ENCODE measurements around the gene ANKRD27. TPM values are rescaled to one million over a fixed set of nuclear protein-coding genes. Genes with fewer than 3 reads are reported as not detected.

The ANKRD27 gene
- total and polyA plus RNA-seq, 2 experiments from 2014 or later, result 24.3 to 32.6 TPM

DNA sequence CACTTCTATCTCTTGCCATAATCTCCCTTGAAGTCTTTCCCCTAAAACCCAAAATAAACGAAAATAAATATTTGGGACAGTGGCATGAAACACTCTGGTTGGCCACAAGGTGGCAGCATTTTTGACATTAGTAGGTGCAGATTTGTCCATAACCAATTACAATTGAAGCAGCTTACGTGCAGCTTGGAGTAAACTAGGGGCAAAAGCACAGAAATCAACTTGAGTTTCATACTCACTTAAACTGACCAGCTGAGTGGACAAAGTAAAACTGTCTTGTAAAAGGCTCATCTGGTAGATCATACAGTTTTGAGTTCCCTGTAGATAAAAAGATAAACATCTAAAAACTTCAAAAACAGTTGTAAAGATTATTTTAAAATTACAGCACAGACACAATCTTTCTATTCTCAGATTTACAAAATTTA lies 75.2 kb downstream of the ANKRD27 start:
- Histone ChIP-seq H3K79me2 (no peaks in the 10 kb centered on the region), H3K9me2 (replicated peaks; ENCODE audit: insufficient read depth) (no peaks in the 10 kb centered on the region), H3K4me3 (no peak overlapping the region), H4K20me1 (ENCODE audit: insufficient read depth, poor library complexity, severe bottlenecking) (no peaks in the 10 kb centered on the region), H3K36me3 (replicated peaks; ENCODE audit: insufficient read depth, low read depth) (no peaks in the 10 kb centered on the region), H3K4me2 (no peak overlapping the region), H3K9me3 (ENCODE audit: low read depth) (no peaks in the 10 kb centered on the region), H3K27ac (no peak overlapping the region), H2AFZ (no peak overlapping the region), H3K4me1 (ENCODE audit: insufficient read depth) (no peaks in the 10 kb centered on the region), H3K27me3 (no peaks in the 10 kb centered on the region)
- WGBS (ENCODE audit: low lambda C conversion rate, missing lambda C conversion rate), result 32% methylated on average over 2 of the region's 2 CpGs
- TF ChIP-seq, protein P1, sequence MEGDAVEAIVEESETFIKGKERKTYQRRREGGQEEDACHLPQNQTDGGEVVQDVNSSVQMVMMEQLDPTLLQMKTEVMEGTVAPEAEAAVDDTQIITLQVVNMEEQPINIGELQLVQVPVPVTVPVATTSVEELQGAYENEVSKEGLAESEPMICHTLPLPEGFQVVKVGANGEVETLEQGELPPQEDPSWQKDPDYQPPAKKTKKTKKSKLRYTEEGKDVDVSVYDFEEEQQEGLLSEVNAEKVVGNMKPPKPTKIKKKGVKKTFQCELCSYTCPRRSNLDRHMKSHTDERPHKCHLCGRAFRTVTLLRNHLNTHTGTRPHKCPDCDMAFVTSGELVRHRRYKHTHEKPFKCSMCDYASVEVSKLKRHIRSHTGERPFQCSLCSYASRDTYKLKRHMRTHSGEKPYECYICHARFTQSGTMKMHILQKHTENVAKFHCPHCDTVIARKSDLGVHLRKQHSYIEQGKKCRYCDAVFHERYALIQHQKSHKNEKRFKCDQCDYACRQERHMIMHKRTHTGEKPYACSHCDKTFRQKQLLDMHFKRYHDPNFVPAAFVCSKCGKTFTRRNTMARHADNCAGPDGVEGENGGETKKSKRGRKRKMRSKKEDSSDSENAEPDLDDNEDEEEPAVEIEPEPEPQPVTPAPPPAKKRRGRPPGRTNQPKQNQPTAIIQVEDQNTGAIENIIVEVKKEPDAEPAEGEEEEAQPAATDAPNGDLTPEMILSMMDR (IDR thresholded peaks at IDR 0.05; ENCODE audit: poor library complexity), result peak; percentile 85
- no peak for TF ChIP-seq EZH2 (IDR thresholded peaks at IDR 0.05; ENCODE audit: borderline replicate concordance)
- peak; percentile 71 for DNase-seq (ENCODE audit: low spot score)

DNA sequence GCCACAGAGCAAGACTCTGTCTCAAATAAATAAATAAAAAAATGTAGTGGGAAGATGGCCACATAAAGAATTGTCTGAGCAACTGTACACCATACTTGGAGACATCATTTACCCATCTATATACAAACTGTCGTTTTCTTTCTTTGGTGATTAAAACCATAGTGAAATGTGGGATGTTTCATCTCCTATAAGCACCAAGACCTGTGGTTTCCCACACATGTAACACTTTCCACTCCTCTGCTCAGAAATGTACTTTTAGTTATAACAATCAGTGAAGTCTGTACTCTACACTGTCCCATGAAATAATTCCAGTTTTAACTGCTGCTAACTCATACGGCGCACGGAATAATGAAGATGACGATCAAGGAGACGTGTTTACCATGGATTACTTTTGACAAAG lies 75.7 kb downstream of the ANKRD27 start:
- Histone ChIP-seq H3K9me3 (ENCODE audit: low read depth) (no peaks in the 10 kb centered on the region), H3K79me2 (no peaks in the 10 kb centered on the region), H3K36me3 (replicated peaks; ENCODE audit: insufficient read depth, low read depth) (no peaks in the 10 kb centered on the region), H3K27ac (no peak overlapping the region), H3K4me2 (no peak overlapping the region), H3K27me3 (no peaks in the 10 kb centered on the region), H3K9me2 (replicated peaks; ENCODE audit: insufficient read depth) (no peaks in the 10 kb centered on the region), H2AFZ (no peak overlapping the region), H3K4me1 (ENCODE audit: insufficient read depth) (no peaks in the 10 kb centered on the region), H3K4me3 (no peak overlapping the region), H4K20me1 (ENCODE audit: insufficient read depth, poor library complexity, severe bottlenecking) (no peaks in the 10 kb centered on the region)
- 92% methylated on average over 6 of the region's 6 CpGs for WGBS (ENCODE audit: low lambda C conversion rate, missing lambda C conversion rate)
- TF ChIP-seq, protein P1 (IDR thresholded peaks at IDR 0.05; ENCODE audit: poor library complexity), result no peak
- TF ChIP-seq EZH2phosphoT487 (IDR thresholded peaks at IDR 0.05; ENCODE audit: low read depth, severe bottlenecking, unreplicated experiment) (no peak), EZH2 (IDR thresholded peaks at IDR 0.05; ENCODE audit: borderline replicate concordance) (no peak)
- DNase-seq (ENCODE audit: low spot score), result no peak

DNA sequence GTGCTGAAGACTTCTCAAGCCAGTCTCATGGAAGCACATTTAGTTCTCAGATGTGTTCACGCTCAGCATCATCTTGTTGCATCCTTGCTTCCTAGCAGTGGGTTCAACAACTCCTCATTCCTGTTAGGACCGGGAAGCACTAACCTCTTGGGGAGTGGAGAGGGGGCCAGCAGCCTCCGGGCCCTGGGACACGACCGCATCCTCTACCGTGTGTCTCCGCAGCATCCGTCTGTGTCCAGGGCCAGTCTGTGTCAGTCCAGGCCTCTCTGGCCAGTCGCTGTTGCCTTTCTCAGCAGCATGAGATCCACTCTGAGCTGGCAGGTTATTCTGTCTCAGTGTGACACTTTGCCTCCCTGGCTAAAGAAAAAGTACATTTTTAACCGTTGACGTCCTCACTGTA lies 77.0 kb downstream of the ANKRD27 start:
- Histone ChIP-seq H4K20me1 (ENCODE audit: insufficient read depth, poor library complexity, severe bottlenecking) (no peaks in the 10 kb centered on the region), H3K27me3 (no peaks in the 10 kb centered on the region), H3K36me3 (replicated peaks; ENCODE audit: insufficient read depth, low read depth) (no peaks in the 10 kb centered on the region), H3K27ac (no peak overlapping the region), H3K4me3 (no peak overlapping the region), H3K9me2 (replicated peaks; ENCODE audit: insufficient read depth) (no peaks in the 10 kb centered on the region), H3K9me3 (ENCODE audit: low read depth) (no peaks in the 10 kb centered on the region), H3K4me2 (no peak overlapping the region), H3K79me2 (no peaks in the 10 kb centered on the region), H3K4me1 (ENCODE audit: insufficient read depth) (no peaks in the 10 kb centered on the region), H2AFZ (no peak overlapping the region)
- DNase-seq (ENCODE audit: low spot score), result no peak
- no peak for TF ChIP-seq EZH2 (IDR thresholded peaks at IDR 0.05; ENCODE audit: borderline replicate concordance)
- TF ChIP-seq, protein P1 (IDR thresholded peaks at IDR 0.05; ENCODE audit: poor library complexity), result no peak
- TF ChIP-seq EZH2phosphoT487 (IDR thresholded peaks at IDR 0.05; ENCODE audit: low read depth, severe bottlenecking, unreplicated experiment), result no peak
- WGBS (ENCODE audit: low lambda C conversion rate, missing lambda C conversion rate), result 96% methylated on average over 11 of the region's 11 CpGs

DNA sequence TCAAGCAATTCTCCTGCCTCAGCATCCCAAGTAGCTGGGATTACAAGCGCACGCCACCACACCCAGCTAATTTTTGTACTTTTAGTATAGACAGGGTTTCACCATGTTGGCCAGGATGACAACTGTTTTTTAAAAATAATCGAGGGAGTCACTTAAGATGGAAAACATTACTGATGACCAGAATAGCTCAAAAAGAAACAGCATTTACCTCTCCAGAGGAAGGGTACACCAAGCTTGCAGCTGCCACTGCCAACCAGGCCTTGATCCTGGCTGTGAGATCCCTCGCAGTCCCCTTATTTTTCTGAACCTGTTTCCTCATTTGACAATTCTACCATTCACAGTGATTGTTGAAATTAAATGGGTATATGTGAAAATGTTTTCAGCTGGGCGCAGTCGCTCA lies 79.5 kb downstream of the ANKRD27 start:
- no peaks in the 10 kb centered on the region for H3K36me3 ChIP-seq (replicated peaks; ENCODE audit: insufficient read depth, low read depth)

More for the DNA sequence above, 79.5 kb downstream of the ANKRD27 start:
- no peaks in the 10 kb centered on the region for H3K79me2 ChIP-seq
- WGBS (ENCODE audit: low lambda C conversion rate, missing lambda C conversion rate), result 93% methylated on average over 6 of the region's 6 CpGs
- H3K4me1 ChIP-seq (ENCODE audit: insufficient read depth), result no peaks in the 10 kb centered on the region
- H2AFZ ChIP-seq, result no peak overlapping the region
- no peaks in the 10 kb centered on the region for H3K9me2 ChIP-seq (replicated peaks; ENCODE audit: insufficient read depth)
- H3K27ac ChIP-seq, result no peak overlapping the region
- TF ChIP-seq EZH2 (IDR thresholded peaks at IDR 0.05; ENCODE audit: borderline replicate concordance), result no peak
- H4K20me1 ChIP-seq (ENCODE audit: insufficient read depth, poor library complexity, severe bottlenecking), result no peaks in the 10 kb centered on the region
- no peak overlapping the region for H3K4me3 ChIP-seq
- no peak for DNase-seq (ENCODE audit: low spot score)
- H3K9me3 ChIP-seq (ENCODE audit: low read depth), result no peaks in the 10 kb centered on the region
- no peaks in the 10 kb centered on the region for H3K27me3 ChIP-seq
- H3K4me2 ChIP-seq, result no peak overlapping the region

Data from hepatocyte (in vitro differentiated cells).